H7 (cell line): ENCODE data around the gene ZNF611. TPM values are rescaled to one million over a fixed set of nuclear protein-coding genes. Genes with fewer than 3 reads are reported as not detected.
"Not testable (repeated sequence)": the region's sequence is repeated elsewhere in the genome, so short reads cannot be mapped to it uniquely, and the experiment has no call there.

ENCODE experiments used
- DNase-seq: peaks from one replicate; pipeline ENCODE4 v3.0.0; 2012
- H3K27me3 ChIP-seq: 2 replicates; pipeline ENCODE4 v1.6.0; 2011; ENCODE audit warnings: mild to moderate bottlenecking, low read length; ENCODE audit not compliant: control insufficient read depth, insufficient read depth
- H3K36me3 ChIP-seq: replicated peaks from 2 replicates; pipeline ENCODE4 v1.5.1; 2011; ENCODE audit warnings: low read length; ENCODE audit not compliant: control insufficient read depth, insufficient read depth
- H3K4me3 ChIP-seq: 2 replicates; pipeline ENCODE4 v1.5.1; 2011; ENCODE audit warnings: low read depth, mild to moderate bottlenecking, control low read depth, low read length, moderate library complexity; ENCODE audit not compliant: insufficient read depth
- total RNA-seq: library from RNA; depleted of rRNA; stranded (reverse); fragments of >200 nt; shearing (Covaris generic); gene quantifications from 2 replicates; pipeline ENCODE4 v1.2.3, GENCODE V29; 2014; rRNA removed

Gene ZNF611
- total RNA-seq = 10.0 and 10.7 TPM in 2 replicates

DNA sequence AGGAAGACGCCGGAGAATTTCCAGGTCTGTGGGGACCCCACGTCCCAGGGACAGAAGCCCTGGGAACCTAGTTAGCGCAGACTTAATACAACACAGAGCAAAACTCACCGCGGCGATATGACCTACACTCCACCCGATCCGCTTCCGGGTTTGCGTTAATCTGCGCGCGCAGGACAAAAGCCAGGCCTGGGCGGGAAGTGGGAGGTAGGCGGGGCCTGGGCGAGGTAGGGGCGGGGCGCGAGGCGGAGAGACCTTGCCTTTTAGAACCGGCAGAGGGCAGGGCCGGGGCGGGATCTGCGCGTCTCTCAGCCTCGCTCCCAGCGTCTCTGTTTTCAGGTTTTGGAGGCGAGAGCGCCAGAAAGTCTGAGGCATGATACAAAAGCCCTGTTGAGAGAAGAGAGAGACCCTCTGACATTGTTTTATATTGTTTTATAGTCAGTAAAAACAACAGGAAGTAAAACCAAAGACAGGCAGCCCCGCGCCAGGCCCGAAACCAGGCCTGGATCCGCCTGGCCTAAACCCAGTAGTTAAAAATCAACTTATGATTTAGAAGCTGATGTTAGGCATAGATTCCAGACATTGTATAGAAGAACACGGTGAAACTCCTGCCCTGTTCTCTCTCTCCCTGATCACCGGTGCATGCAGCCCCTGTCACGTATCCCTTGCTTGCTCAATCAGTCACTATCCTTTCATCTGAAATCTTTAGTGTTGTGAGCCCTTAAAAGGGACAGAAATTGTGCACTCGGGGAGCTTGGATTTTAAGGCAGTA, at the start of gene ZNF611:
Gene ZNF611 (minus strand): TSS at position 152 of the 769 bp plus-strand sequence. CDS start 19,150 bp downstream, outside the sequence.
- Histone ChIP-seq H3K36me3 (no peaks in the 10 kb centered on the region), H3K4me3 (peak within 1 kb of the TSS; percentile 81), H3K27me3 (no peaks in the 10 kb centered on the region; the same call in 1 of the 2 replicates)
- peak; percentile 96 for DNase-seq

DNA sequence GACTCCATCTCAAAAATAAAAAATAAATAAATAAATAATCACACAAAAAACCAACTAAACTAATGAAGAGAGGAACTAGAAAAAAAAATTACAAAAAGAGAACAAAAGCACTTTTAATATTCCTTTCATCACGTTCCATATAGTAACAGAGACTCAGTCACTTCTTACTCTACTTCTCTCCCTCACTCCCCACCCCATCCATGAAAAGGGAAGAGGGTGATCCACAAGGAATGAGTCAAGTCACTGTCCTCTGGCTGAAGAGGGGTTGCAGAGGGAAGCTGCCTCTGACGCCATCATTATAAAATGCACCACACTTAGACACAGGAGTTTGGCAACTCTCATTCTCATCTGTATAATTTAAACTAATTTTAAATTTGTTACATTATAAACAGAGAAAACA, 48.0 kb upstream of the ZNF611 start:
- not testable (repeated sequence) for H3K36me3 ChIP-seq, DNase-seq, H3K27me3 ChIP-seq, H3K4me3 ChIP-seq

DNA sequence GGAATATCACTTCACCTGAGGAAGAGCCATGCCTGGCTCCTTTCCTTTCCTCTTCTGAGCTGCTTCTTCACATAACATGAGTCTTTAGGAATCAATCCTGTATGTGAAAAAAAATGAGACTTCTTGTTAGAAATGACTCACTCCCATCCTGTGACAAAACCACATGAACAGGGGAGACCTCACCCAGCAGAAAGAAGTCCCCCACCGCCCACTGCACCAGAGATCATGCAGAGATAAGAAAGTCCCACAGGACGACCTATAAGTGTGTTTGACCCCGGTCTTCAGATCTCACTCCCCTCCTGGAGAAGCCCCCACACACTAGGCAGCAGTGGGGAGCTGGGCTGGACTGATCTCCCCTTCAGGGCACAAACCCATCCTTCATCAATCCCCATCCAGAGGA, 44.0 kb upstream of the ZNF611 start:
- Histone ChIP-seq H3K36me3 (no peaks in the 10 kb centered on the region), H3K27me3 (no peaks in the 10 kb centered on the region), H3K4me3 (no peak overlapping the region)
- no peak for DNase-seq

DNA sequence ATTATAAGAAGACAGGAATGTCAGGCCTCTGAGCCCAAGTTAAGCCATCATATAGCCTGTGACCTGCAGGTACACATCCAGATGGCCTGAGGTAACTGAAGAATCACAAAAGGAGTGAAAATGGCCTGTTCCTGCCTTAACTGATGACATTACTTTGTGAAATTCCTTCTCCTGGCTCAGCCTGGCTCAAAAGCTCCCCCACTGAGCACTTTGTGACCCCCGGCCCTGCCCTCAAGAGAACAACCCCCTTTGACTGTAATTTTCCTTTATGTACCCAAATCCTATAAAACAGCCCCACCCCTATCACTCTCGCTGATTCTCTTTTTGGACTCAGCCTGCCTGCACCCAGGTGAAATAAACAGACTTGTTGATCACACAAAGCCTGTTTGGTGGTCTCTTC, 21.6 kb upstream of the ZNF611 start:
- DNase-seq, H3K27me3 ChIP-seq, H3K4me3 ChIP-seq, H3K36me3 ChIP-seq: not testable (repeated sequence)

DNA sequence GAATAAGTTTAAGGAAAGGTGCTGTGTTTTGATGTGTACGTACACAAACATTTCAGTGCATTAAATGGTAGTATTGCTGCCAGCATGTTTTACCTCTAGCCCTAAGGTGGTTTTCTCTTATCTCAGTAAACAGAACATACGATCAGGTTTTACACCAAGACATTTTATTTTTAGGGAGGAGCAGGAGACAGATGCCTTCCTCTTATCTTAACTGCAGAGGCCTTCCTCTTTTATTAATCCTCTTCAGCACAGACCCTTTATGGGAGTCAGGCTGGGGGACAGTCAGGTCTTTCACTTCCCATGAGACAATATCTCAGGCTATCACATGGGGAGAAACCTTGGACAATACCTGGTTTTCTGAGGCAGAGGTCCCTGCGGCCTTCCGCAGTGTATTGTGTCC, 14.9 kb upstream of the ZNF611 start:
- DNase-seq = no peak
- H3K27me3 ChIP-seq = no peaks in the 10 kb centered on the region
- no peaks in the 10 kb centered on the region for H3K36me3 ChIP-seq
- H3K4me3 ChIP-seq = no peak overlapping the region

DNA sequence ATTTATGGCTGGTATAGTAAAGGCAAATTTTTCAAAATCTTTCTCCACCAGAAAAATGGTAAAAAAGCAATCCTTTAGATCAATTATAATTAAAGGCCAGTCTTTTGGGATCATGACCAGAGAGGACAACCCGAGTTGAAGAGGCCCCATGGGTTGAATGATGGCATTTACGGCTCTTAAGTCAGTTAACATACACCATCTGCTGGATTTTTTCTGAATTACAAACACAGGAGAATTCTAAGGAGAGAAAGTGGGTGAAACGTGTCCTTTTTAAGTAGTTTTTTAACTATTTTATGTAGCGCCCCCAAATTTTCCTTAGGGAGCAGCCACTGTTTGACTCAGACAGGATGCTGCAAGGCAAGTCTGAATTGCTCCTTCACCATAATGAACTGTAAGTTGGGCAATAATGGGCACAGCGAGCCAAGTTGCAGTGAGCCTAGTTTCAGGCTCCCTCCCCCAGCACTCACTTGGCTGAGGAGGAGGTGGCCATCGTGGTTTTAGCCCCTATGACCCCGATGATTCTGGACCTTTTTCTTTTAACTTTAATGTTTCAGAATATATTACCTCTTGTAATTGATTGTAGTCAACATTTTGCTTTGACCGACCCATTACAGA, 13.6 kb upstream of the ZNF611 start:
- Histone ChIP-seq H3K27me3 (no peaks in the 10 kb centered on the region), H3K36me3 (no peaks in the 10 kb centered on the region), H3K4me3 (peak overlapping the region; percentile 41)
- peak; percentile 50 for DNase-seq

DNA sequence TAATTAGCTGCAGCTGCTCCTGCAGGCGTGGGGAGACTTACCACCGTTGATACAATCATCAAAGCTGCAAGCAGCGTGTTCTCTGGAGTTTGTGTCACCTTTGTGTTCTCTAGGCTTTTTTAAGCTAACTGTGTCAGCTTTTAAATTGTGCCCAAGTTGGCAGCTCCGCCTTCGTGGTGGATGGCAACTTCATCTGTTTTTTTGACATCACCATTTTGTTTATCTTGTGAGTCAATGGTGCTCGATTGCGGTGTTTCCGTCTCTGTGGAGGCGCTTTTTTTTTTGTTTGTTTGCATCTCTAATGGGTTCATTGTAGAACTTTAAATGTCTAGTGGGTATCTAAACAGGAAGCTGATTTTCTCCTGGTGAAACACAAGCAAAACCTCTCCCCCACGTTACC, 11.1 kb upstream of the ZNF611 start:
- not testable (repeated sequence) for H3K4me3 ChIP-seq, H3K36me3 ChIP-seq, DNase-seq, H3K27me3 ChIP-seq

DNA sequence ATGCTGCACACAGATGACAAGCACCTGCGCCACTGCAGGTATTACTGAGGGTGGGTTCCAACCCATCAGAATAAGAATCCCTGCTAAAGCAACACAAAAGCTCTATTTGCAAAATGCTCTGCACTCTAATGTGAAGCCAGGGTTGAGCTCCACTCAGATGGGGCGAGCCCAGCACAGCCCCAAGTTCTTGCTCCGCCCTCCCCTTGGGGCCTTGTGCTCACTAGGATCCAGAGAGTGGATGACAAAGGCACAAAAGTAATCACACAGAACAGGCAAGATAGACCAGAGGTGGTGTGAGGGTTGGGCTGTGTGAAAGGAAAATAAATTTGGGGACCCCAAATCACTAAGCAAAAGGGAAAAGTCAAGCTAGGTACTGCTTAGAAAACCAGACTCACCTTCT, 8.2 kb upstream of the ZNF611 start:
- Histone ChIP-seq H3K4me3 (no peak overlapping the region), H3K36me3 (no peaks in the 10 kb centered on the region), H3K27me3 (no peaks in the 10 kb centered on the region)
- DNase-seq = no peak

DNA sequence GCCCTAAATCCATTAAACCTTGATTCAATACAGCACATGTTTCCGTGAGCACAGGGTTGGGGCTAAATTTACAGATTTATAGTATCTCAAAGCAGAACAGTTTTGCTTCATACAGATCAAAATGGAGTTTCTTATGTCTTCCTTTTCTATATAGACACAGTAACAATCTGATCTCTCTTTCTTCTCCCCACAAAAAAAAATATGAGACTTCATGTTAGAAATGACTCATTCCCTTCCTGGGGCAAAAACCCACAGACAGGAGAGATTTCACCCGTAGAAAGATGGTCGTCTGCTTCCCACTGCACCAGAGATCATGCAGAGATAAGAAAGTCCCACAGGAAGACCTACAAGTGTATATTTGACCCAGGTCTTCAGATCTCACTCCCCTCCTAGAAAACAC, 7.7 kb upstream of the ZNF611 start:
- no peak overlapping the region for H3K4me3 ChIP-seq
- DNase-seq = no peak

DNA sequence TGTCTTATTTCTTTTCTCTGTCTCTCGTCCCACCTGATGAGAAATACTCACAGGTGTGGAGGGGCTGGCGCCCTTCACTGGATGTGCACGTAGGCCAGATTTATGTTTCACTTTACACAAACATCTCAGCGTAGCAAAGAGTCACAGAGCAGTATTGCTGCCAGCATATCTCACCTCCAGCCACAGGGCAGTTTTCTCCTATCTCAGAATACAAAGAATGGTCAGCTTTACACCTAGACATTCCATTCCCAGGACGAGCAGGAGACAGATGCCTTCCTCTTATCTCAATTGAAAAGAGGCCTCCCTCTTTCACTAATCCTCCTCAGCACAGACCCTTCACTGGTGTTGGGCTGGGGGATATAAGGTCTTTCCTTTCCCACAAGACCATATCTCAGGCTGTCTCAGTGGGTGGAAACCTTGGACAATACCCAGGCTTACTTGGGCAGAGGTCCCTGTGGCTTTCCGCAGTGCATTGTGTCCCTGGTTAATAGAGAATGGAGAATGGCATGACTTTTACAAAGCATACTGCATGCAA, 7.2 kb upstream of the ZNF611 start:
- no peak overlapping the region for H3K4me3 ChIP-seq
- no peak for DNase-seq

More for the DNA sequence above, 7.7 kb upstream of the ZNF611 start:
- no peaks in the 10 kb centered on the region for H3K27me3 ChIP-seq
- H3K36me3 ChIP-seq = no peaks in the 10 kb centered on the region

DNA sequence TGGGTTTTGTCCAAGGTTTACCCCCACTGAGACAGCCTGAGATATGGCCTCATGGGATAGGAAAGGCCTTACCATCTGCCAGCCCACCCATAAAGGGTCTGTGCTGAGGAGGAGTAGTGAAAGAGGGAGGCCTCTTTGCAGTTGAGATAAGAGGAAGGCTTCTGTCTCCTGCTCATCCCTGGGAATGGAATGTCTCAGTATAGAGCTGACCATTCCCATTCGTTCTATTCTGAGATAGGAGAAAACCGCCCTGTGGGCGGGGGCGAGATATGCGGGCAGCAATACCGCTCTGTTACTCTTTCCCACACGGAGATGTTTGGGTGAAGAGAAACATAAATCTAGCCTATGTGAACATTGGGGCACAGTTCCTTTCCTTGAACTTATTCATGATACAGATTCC, 6.5 kb upstream of the ZNF611 start:
- H3K4me3 ChIP-seq, DNase-seq, H3K36me3 ChIP-seq, H3K27me3 ChIP-seq: not testable (repeated sequence)

More for the DNA sequence above, 7.2 kb upstream of the ZNF611 start:
- H3K36me3 ChIP-seq = no peaks in the 10 kb centered on the region
- no peaks in the 10 kb centered on the region for H3K27me3 ChIP-seq

DNA sequence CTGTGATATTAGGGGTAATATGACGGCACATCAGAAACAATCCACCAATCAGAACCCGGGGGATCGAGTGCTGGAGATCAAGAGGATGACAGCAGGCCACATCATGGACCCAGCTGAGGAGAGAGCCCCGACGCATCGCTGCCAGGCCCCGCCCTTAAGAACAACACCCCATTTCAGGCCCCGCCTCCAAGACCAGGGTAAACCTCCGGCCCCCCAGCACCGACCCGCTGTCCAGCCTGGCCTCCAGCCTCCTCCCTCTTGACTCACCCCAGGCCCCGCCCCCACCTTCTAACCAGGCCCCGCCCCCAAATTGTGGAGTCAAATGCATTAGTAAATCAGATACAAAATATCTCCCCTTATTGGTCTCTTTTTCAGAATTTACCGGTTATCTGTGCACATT, 4.7 kb upstream of the ZNF611 start:
- peak; percentile 74 for DNase-seq
- Histone ChIP-seq H3K4me3 (no peak overlapping the region), H3K27me3 (no peaks in the 10 kb centered on the region), H3K36me3 (no peaks in the 10 kb centered on the region)

DNA sequence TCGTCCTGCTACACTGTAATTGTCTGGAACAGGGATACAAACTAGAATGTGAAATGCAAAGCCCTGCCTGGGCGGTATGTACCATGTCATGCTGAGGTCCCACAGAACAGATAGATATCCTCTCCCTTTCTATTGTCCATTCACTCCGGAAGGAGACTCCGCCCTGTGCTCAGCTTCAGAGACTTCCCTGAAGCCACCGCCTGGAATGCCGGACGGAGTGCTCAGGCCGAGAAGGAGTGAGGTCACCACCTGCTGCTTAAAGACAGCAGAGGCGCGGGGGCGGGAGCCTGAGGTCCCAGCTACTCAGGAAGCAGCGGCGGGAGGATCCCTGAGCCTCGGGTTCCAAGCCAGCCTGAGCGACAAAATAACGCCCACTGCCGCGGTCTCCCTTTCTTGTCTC, 890 bp upstream of the ZNF611 start:
- H3K4me3 ChIP-seq = no peak overlapping the region; the same call in 1 of the 2 replicates

DNA sequence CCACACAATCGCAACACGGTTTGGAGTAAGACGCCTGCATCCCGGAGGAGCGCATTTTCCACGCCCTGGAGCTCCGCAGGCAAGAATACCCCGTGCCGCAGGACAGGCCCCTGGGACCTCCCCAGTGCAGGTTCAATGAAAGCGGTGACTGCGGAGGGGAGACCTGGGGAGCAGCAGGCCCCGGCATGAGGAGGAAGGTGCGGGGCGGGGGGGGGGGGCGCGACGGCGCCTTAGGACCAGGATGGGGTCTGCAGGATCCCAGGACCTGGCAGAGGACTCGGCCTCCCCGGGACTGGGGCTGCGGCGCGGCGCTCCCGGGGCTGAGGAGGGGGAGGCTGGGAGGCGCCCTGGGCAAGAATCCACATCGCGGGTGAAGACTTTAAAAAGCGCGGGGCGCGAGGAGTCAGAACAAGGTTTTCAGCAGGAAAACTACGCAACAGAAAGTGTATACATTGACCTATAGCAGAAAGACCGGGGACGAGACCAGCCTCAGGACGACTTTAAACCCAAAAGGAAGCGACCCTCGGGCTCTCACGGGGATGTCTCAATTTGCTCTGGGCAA, 432 bp downstream of the ZNF611 start:
- no peaks in the 10 kb centered on the region; the same call in 1 of the 2 replicates for H3K27me3 ChIP-seq
- H3K36me3 ChIP-seq = no peaks in the 10 kb centered on the region
- peak; percentile 80 for DNase-seq
- H3K4me3 ChIP-seq = peak overlapping the region; percentile 81

More for the DNA sequence above, 890 bp upstream of the ZNF611 start:
- peak; percentile 79 for DNase-seq
- Histone ChIP-seq H3K36me3 (no peaks in the 10 kb centered on the region), H3K27me3 (no peaks in the 10 kb centered on the region; the same call in 1 of the 2 replicates)

DNA sequence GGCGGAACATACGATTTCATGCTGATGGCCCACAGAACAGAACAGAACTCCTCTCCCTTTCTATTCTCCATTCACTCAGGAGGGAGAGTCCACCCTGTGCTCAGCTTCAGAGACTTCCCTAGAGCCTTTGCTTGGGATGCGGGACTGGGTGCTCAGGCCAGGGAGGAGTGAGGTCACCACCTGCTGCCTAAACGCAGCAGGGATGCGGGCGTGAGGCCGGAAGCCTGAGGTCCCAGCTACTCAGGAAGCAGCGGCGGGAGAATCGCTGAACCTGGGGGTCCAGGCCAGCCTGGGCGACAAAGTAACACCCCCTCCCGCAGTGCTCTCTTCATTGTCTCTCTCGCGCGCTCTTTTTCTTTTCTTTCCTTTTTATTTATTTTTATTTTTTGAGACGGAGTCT, 8.8 kb downstream of the ZNF611 start:
- DNase-seq, H3K36me3 ChIP-seq, H3K27me3 ChIP-seq, H3K4me3 ChIP-seq: not testable (repeated sequence)
